ENCODE results near the gene JMJD8.

GRCh38 chr16:703406-703805, 19.3 kb upstream of the JMJD8 start:
- TF ChIP-seq CTCF (conservative IDR thresholded peaks at IDR 0.05 in 1 of 2, IDR thresholded peaks at IDR 0.05 in 1 of 2; ENCODE audit: low read depth in 1 of 2, low read length in 2 of 2) (no peak), EZH2 (IDR thresholded peaks at IDR 0.05; ENCODE audit: low read length, missing control alignments) (no peak)
